ENCODE results near the gene OCRL.

GRCh38 chrX:129608496-129608895 is 68.4 kb downstream of the OCRL start:
- no peak for TF ChIP-seq CTCF (conservative IDR thresholded peaks at IDR 0.05)
- no peak for TF ChIP-seq EZH2 (IDR thresholded peaks at IDR 0.05; ENCODE audit: low read depth)
